GM21576 (cell line): ENCODE results near the gene LCE1A.

Experiments used
- ATAC-seq: cut with Tn5 transposase; IDR thresholded peaks from one replicate; pipeline ENCODE4 v1.9.1; 2021; ENCODE audit warnings: mild to moderate bottlenecking, moderate library complexity; ENCODE audit not compliant: unreplicated experiment

Gene LCE1A

DNA sequence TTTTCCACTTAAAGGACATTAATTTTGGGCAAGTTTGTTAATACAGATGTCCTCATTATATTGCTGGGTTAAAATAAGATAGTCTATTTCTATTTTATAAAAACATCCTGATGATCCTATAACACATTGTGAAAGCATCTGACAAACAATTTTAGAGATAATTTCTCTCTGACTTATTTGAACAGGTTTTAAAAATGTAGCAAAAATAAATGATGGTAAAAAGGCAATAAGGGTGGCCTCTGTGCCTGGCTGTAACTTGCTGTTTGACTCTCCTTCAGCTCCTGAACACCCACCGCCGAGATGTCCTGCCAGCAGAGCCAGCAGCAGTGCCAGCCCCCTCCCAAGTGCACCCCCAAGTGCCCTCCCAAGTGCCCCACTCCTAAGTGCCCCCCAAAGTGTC, at the start of gene LCE1A:
Gene LCE1A (plus strand): TSS at position 301 of the 400 bp plus-strand sequence. CDS start 0 bp downstream, at position 301.
- no peak for ATAC-seq

DNA sequence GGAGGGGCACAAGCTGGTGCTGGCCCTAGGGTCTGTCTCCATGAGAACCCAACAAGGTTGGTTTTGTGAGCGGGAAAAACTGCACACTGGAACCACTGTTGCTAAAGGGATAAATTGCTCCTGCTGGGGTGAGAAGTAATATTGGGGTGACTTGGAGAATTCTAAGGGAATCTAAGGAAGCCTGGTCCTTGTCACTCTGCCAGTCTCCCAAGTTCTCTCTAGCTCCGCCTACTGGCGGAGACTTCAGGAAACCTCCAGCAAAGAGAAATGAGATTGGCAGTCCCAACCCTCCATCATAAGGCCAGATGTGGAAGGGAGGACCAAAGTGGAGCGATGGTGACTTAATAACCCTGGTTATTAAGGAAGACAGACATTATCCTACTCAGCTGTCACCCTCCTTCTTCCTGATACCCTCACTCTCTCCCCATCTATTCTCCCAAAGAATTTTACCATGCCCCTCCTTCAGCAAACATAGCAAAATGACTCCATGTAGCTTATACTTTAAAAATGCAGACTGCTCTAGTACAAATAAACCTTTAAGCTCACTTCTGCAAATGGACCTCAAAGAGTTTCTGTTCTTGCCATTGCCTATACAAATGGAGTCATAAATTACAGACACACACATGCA, 49.6 kb upstream of the LCE1A start:
- ATAC-seq, result no peak

- ATAC-seq, result no peak
Observed at GRCh38 chr1:152783095-152783494, 44.2 kb upstream of the LCE1A start.

DNA sequence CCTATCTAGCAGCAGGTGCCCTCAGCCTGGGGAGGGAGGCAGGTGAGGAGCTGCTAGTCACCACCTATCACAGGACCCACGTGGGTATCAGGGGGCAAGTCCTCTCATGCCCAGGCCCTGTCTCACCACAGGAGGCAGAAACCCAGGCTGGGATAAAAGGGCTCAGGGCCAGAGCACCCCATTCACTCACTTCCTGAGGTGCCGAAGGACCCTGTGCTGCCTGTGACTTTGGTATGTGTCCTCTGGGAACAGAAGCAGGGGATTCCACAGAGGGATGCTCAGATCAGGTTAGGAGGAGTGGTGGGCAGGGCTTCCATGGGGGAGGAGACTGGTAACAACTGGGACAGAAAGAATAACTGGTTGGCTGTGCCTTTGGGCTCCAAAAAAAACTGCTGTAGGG, 41.2 kb upstream of the LCE1A start, which contains the start of gene LCE1E:
Gene LCE1E (plus strand): TSS at position 181 of the 400 bp plus-strand sequence. CDS start 1,043 bp downstream, outside the sequence.
- ATAC-seq, result no peak

DNA sequence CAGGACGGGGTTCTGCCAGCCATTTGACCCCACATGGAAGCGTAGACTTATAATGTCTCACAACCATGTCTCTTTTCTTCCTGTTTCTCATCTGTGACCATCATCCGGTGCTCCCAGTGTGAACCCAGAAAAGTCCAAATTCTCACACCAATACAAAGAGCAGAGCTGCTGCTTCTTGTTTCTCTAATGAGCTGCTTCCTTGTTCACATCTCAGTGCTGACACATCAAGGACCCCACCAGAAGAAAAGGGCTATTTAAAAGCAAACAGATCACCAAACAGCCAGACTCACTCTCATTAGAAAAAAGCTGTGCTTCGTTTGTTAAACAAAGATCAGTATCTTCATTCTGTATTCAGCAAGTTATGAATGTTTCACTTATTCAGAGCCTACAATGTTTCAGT, 31.6 kb upstream of the LCE1A start:
- ATAC-seq, result no peak

- no peak for ATAC-seq
Observed at GRCh38 chr1:152796421-152796820, 30.9 kb upstream of the LCE1A start, which contains the start of gene LCE1D. Gene LCE1D, plus strand, starts transcription at chr1:152796721. Its CDS starts 1,074 bp downstream, at chr1:152797795.

DNA sequence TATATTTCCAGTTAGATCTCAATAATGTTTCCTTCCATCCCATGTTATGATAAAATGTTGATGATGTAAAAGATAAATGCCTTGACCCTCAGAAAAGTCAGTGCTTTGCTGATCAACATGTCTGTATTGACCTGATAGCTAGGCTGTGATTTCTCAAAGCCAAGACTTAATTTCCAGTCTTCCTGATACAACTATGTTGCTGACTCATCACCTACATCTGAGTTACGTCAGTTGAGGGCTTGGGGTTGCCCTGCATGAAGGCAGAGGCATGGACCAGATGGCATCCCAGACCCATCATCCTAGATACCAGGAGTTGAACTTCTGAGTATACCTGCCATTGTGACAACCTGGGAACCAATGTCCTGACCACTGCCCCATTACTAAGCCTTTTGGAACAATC, 25.9 kb upstream of the LCE1A start:
- ATAC-seq, result no peak

- ATAC-seq, result no peak
Observed at GRCh38 chr1:152806576-152806975, 20.7 kb upstream of the LCE1A start, which contains the start of gene LCE1C. Gene LCE1C, minus strand, starts transcription at chr1:152806651. Its CDS starts 1,173 bp downstream, at chr1:152805478.

GRCh38 chr1:152811050-152811449, 16.2 kb upstream of the LCE1A start:
- no peak for ATAC-seq

GRCh38 chr1:152811671-152812070, 15.6 kb upstream of the LCE1A start, which contains the start of gene LCE1B:
Gene LCE1B, plus strand, starts transcription at chr1:152811971. Its CDS starts 476 bp downstream, at chr1:152812447.
- no peak for ATAC-seq

GRCh38 chr1:152817309-152817708, 10.0 kb upstream of the LCE1A start:
- ATAC-seq, result no peak

- ATAC-seq, result no peak
Observed at GRCh38 chr1:152823294-152823693, 4.0 kb upstream of the LCE1A start.

DNA sequence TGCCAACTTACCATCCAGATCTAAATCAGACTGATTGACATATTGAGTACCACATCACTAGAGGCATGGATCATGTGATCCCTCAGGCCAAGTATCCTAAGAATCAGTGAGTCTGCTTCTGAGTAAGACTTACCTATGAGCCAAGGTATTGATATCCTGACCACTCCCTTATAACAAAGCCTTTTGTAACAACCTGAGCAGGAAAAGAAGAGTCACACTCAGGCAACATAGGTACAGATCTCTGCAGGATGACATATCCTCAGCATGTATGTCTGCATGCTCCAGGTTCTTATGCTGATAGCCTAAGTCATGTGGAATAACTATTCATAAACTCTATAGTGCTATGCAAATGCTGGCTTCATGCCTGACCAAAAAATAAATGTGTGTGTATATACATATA, 2.3 kb upstream of the LCE1A start:
- ATAC-seq, result no peak

DNA sequence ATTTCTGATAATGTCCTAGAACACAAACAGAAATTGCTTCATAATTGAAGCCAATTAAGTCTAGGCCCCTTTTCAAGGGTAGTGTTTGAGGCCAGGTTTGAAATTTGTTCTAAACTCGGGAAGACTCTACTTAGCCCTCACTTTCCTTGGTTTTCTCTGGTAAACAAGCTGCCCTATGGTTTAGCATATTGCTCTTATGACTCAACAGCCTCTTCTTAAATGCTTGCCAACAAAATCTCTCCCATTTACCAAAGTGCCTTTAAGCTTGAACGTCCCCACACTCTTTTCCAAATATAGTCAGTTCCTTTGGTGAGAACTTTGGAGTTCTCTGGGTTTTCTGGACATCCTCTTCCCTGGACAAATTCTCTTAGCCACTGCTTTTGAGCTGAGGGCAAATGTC, 9.6 kb downstream of the LCE1A start:
- ATAC-seq, result no peak

- ATAC-seq, result no peak
Observed at GRCh38 chr1:152842556-152842955, 15.3 kb downstream of the LCE1A start, which contains the start of gene LCE6A. Gene LCE6A, plus strand, starts transcription at chr1:152842856. Its CDS starts 665 bp downstream, at chr1:152843521.

GRCh38 chr1:152855661-152856060, 28.4 kb downstream of the LCE1A start:
- no peak for ATAC-seq

GRCh38 chr1:152858062-152858461, 30.8 kb downstream of the LCE1A start:
- ATAC-seq, result no peak

- no peak for ATAC-seq
Observed at GRCh38 chr1:152859696-152860095, 32.4 kb downstream of the LCE1A start, which contains the start of gene LCE7A. Gene LCE7A, plus strand, starts transcription at chr1:152859996. Its CDS starts 702 bp downstream, at chr1:152860698.

DNA sequence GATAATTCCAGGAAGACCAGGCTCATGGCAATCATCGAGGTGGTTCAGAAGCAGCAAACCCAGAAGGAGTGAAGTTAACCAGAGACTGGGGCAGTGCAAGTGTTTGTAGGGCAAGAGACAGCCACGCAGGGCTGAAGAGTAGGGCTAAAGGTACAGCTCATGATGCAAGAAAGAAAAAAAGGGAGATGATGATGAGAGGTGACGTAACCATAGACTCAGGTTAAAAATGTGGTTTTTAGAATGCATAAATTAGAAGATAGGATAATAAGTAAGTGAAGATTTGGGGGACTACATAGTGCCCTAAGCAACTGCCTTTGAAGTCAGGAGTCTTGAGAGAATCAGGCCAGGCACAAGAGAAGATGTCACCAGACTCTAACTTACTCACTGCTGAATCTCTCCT, 32.9 kb downstream of the LCE1A start:
- ATAC-seq, result no peak

- no peak for ATAC-seq
Observed at GRCh38 chr1:152861374-152861773, 34.1 kb downstream of the LCE1A start.

- ATAC-seq, result no peak
Observed at GRCh38 chr1:152864443-152864842, 37.2 kb downstream of the LCE1A start.

DNA sequence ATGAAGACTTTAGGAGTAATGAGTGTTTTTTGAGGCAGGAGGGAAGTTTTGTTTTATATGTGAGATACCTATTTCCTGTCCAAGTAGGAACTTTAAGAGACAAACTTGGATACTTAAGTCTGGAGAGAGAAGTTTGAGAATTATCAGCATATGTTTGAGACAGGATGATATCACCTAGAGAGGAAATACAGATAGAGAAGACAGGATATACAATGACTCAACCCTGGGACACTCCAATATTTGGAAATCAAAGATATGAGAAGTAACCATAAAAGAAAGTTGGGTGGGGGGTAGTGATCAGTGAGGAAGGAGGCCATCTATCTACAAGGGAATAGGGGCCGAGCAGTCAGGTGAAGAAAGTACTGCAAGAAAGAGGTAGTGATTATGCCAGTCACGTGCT, 39.0 kb downstream of the LCE1A start:
- no peak for ATAC-seq
